C4-2B (cell line): ENCODE data around the gene GTF3C4.

Source experiments
- CTCF ChIP-seq: fragments of 450-650 bp; conservative IDR thresholded peaks from 2 replicates; pipeline ENCODE4 v1.5.1; 2017; ENCODE audit warnings: mild to moderate bottlenecking
- ZFX ChIP-seq: fragments of 450-650 bp; IDR thresholded peaks from 2 replicates; pipeline ENCODE4 v1.6.1; 2017

GRCh38 chr9:132732326-132733259, 62.3 kb downstream of the GTF3C4 start:
- TF ChIP-seq CTCF, result no peak
- no peak for TF ChIP-seq ZFX
